GM13977 (cell line): Measurements from ENCODE around the gene AHCYL2.
"Not testable (repeated sequence)": the region's sequence is repeated elsewhere in the genome, so short reads cannot be mapped to it uniquely, and the experiment has no call there.

Experiments
- DNase-seq: peaks from one replicate; pipeline ENCODE4 v3.0.0; 2012; ENCODE audit warnings: low spot score
- in situ Hi-C: fragments of 300-500 bp; cut with MboI; formaldehyde crosslinking; loops from one replicate; pipeline ENCODE4 v1.12.0; 2022; ENCODE audit warnings: low sequenced_read_pairs, low pct_unique_long_range_greater_than_20kb, mixed read lengths, inconsistent platforms; ENCODE audit not compliant: unreplicated experiment
- TF ChIP-seq, protein P1 (sequence below): IDR thresholded peaks from 2 replicates; pipeline ENCODE4 v1.5.1; 2012; ENCODE audit warnings: mild to moderate bottlenecking, control low read depth; ENCODE audit not compliant: insufficient read depth; ENCODE audit errors: extremely low read depth, missing control alignments

The AHCYL2 gene

DNA sequence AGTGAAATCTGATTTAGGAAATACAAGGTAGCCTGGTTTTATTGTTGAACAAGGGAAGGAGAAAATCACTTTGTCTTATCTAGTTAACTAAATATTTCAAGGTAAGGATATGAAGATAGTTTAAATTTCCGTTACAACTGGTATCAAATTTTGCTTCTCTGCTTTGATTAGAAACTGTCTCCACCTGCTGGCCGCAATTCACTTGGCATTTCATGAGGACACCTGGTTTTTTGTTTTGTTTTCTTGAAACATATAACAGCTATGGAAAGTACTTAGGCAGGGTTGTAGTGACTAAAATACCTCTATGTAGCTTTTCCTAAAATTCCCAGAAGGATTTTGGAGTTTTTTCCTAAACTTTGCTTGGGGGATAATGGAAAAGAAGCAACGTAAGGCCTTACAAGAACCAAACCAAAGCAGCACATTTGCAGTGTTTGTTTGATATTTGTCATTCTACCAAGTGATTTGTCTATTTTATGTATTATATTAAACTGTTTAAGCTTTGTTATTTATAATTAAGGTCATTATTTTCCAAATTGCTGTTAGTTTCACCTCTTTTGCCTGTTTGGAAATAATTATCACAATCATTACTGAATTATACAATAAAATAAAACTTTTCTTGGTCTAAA is 73.6 kb downstream of the AHCYL2 start:
- in situ Hi-C loops = no loop called here
- peak; percentile 62 for DNase-seq
- TF ChIP-seq, protein P1, sequence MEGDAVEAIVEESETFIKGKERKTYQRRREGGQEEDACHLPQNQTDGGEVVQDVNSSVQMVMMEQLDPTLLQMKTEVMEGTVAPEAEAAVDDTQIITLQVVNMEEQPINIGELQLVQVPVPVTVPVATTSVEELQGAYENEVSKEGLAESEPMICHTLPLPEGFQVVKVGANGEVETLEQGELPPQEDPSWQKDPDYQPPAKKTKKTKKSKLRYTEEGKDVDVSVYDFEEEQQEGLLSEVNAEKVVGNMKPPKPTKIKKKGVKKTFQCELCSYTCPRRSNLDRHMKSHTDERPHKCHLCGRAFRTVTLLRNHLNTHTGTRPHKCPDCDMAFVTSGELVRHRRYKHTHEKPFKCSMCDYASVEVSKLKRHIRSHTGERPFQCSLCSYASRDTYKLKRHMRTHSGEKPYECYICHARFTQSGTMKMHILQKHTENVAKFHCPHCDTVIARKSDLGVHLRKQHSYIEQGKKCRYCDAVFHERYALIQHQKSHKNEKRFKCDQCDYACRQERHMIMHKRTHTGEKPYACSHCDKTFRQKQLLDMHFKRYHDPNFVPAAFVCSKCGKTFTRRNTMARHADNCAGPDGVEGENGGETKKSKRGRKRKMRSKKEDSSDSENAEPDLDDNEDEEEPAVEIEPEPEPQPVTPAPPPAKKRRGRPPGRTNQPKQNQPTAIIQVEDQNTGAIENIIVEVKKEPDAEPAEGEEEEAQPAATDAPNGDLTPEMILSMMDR = peak; percentile 78

DNA sequence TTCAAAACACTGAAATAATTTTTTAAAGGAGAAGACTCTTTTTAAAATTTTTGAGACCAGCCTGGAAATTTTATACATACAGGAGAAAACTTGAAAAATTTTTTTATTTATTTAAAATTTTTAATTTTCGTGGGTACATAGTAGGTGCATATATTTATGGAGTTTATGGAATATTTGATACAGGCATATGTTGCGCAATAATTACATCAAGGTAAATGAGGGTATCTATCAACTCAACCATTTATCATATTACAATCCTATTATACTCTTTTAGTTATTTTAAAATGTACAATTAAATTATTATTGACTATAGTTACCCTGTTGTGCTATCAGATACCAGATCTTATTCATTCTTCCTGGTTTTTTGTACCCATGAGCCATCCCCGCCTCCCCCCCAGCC is 75.1 kb downstream of the AHCYL2 start:
- DNase-seq = no peak
- in situ Hi-C loops = no loop called here
- TF ChIP-seq, protein P1 = no peak

DNA sequence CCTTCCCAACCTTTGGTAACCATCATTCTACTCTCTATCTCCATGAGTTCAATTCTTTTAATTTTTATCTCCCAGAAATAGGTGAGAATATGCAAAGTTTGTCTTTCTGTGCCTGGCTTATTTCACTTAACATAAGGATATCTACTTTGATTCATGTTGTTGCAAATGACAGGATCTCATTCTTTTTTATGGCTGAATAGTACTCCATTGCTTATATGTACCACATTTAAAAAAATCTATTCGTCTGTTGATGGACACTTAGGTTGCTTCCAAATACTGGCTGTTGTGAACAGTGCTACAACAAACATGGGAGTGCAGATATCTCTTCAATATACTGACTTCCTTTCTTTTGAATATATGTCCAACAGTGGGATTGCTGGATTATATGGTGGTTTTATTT is 75.5 kb downstream of the AHCYL2 start:
- DNase-seq, in situ Hi-C loops: not testable (repeated sequence)

DNA sequence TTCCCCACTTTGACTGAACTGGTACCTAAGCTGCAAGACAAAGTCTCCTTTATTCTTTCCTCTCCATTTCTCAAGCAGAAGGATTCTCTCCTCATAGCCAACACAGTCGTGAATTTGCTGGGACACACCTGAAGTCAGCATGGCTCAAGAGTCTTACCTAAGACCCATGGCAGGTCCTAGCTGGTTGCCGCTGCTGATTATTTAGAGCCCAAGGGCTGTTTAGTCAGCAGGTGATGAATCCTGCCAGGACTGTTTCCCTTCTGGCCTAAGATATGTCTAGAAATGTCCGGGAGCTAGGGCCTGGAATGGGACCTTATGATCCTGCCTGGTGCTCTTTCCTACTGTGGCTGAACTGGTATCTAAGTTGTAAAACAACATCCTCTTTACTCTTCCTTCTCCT is 82.8 kb downstream of the AHCYL2 start:
- DNase-seq = no peak
- TF ChIP-seq, protein P1 = no peak
- in situ Hi-C loops = no loop called here

DNA sequence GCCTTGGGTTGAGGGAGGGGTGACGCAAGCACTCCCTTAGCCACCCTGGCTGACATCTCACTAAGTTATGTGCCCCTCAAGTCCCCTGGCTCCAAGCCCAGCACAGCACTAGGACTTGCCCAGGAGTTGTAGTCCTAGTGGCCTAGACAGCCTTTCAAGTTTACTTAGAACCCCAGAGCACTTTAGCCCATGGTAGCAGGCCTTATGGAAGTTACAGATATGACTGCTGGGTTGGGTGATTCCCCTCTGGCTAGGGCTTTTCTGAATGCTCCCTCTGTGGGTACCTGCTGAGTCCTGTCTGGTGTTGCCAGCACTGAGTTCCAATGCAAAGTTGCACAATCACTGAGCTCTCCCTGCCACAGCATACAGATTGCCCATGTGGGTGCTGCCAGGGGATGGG is 83.2 kb downstream of the AHCYL2 start:
- in situ Hi-C loops = no loop called here
- TF ChIP-seq, protein P1 = no peak
- DNase-seq = no peak

DNA sequence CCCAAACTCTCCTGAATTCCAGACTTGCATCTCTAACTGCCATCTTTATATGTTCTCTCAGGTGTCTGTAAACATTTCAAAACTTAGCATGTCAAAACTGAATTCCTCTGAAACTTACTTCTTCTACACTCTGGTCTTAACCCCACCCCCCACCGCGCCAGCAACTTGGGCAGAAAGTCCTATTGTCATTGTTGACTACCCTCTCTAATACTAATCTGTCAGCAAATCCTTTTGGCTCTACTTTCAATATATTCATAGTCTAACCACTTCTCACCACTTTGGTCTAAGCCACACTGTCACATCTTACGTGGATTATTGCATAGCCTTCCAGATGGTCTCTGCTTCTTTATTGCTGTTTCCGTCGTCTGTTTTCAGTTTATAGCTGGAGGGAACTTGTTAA is 86.6 kb downstream of the AHCYL2 start:
- in situ Hi-C loops = no loop called here
- no peak for DNase-seq
- TF ChIP-seq, protein P1 = no peak

DNA sequence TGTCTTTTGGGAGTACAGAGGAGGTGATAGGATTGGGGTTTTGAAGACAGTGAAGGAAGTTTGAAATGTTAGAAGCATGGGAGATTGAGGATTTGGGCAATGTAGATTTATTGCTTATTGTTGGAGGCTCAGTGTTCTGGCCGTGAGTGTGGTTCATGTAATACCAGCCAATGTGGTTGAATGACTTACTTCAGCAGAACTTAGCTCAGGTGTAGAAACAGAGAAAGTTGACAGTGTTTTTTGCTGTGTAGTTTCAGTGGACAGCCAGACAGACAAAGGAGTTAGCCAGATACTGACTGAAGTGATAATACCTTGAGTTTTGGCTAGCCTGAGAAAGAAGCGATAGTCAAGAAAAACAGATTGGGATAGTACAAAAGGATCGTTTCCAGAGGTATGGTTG is 88.5 kb downstream of the AHCYL2 start:
- TF ChIP-seq, protein P1 = no peak
- no peak for DNase-seq
- in situ Hi-C loops = no loop called here
